Right atrium auricular region (tissue), 2 donors: ENCODE results near the gene ANKS1B. TPM values are rescaled to one million over a fixed set of nuclear protein-coding genes. Genes with fewer than 3 reads are reported as not detected.

ENCODE experiments used
- DNase-seq: peaks from one replicate; pipeline ENCODE4 v3.0.0-alpha.2; 2019; ENCODE audit warnings: low spot score
- H3K27ac ChIP-seq, 2 donors: fragments of 200-600 bp; sonication (generic); 1 replicate in 1 of 2; 2 replicates in 1 of 2; pipeline ENCODE4 v1.5.1; 2016 to 2019
- H3K27me3 ChIP-seq, 2 donors: fragments of 200-600 bp; sonication (generic); one replicate each; pipeline versions ENCODE4 v1.5.1 to v1.6.0; 2017 to 2019
- H3K36me3 ChIP-seq: fragments of 200-600 bp; sonication (generic); one replicate; pipeline ENCODE4 v1.5.1; 2016
- H3K4me1 ChIP-seq, 2 donors: fragments of 200-600 bp; sonication (generic); one replicate each; pipeline versions ENCODE4 v1.5.1 to v1.6.0; 2017 to 2019
- H3K4me3 ChIP-seq, 2 donors: fragments of 200-600 bp; sonication (generic); 1 replicate in 1 of 2; 2 replicates in 1 of 2; pipeline ENCODE4 v1.5.1; 2017 to 2019; ENCODE audit warnings: mild to moderate bottlenecking in 1 of 2, moderate library complexity in 1 of 2
- H3K9me3 ChIP-seq, 2 donors: fragments of 200-600 bp; sonication (generic); one replicate each; pipeline ENCODE4 v1.5.1; 2019
- total RNA-seq, 2 donors: library from RNA; depleted of rRNA; stranded (reverse); fragments of >200 nt; gene quantifications; one replicate each; pipeline ENCODE4 v1.1.0, GENCODE V29; 2016
- TF ChIP-seq, protein P1 (sequence below), 2 donors: fragments of 200-600 bp; sonication (generic); IDR thresholded peaks; one replicate each; pipeline ENCODE4 v1.5.1; 2019; ENCODE audit warnings: antibody characterized with exemption in 2 of 2

ANKS1B gene
- total RNA-seq, 2 donors from 2014 or later = 2.4 to 3.1 TPM

DNA sequence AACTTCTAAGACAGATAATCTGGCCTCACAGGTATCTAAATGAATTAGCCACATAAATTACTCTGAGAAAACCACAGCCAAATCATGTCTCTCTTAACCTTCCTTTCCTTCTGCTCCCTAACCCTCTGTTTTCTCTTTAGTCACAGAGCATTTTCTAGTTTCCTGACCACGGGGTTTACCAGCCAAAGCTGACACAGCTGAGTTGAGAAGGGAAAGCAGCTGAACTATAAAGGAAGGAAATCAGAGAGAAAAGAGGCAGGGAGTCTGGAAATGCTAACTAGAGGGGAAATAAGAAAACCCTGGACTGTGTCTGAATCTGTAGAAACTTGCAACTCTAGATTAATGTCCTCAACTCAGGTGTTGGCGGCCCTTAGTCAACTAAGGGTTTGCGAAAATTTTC is 24.4 kb downstream of the ANKS1B start:
- DNase-seq = no peak
- Histone ChIP-seq H3K4me3 (no peak overlapping the region), H3K27ac (peak overlapping the region in 1 of 2 donors; percentile 36), H3K36me3 (no peaks in the 10 kb centered on the region), H3K9me3 (no peaks in the 10 kb centered on the region), H3K4me1 (peaks cover 0 to 5% of the 10 kb centered on the region in 2 donors), H3K27me3 (no peaks in the 10 kb centered on the region)
- TF ChIP-seq, protein P1, sequence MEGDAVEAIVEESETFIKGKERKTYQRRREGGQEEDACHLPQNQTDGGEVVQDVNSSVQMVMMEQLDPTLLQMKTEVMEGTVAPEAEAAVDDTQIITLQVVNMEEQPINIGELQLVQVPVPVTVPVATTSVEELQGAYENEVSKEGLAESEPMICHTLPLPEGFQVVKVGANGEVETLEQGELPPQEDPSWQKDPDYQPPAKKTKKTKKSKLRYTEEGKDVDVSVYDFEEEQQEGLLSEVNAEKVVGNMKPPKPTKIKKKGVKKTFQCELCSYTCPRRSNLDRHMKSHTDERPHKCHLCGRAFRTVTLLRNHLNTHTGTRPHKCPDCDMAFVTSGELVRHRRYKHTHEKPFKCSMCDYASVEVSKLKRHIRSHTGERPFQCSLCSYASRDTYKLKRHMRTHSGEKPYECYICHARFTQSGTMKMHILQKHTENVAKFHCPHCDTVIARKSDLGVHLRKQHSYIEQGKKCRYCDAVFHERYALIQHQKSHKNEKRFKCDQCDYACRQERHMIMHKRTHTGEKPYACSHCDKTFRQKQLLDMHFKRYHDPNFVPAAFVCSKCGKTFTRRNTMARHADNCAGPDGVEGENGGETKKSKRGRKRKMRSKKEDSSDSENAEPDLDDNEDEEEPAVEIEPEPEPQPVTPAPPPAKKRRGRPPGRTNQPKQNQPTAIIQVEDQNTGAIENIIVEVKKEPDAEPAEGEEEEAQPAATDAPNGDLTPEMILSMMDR (IDR thresholded peaks at IDR 0.05) = no peak

DNA sequence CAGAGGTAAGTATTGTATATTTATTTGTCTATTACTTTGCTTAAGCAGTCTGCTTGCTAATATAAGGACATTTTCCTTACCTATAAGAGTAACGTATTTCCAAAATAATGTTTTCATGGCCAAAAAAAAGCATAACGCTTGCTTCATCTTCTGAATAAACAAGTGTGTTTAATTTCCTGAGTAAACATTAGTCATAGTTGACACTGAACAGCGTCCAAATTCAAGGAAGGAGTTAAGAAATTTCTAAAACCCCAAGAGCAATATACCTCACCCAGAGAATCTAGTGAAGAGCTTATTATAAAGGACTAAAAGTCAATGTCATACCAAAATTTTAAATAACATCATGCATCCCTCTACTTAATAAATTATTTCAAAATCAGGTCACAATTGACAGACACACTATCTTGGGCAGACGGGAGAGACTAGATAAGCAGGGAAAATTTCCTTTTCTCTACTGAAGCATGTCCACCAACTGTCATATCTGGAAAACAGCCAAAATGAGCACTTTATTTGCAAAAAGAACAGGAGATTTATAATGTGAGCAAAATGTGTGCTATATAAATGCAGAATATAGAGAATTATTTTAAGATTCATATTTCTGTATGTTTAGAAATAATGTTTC is 25.1 kb downstream of the ANKS1B start:
- H3K27me3 ChIP-seq = no peaks in the 10 kb centered on the region
- DNase-seq = no peak
- TF ChIP-seq, protein P1 (IDR thresholded peaks at IDR 0.05) = no peak
- peaks cover 0 to 5% of the 10 kb centered on the region in 2 donors for H3K4me1 ChIP-seq
- H3K36me3 ChIP-seq = no peaks in the 10 kb centered on the region
- H3K27ac ChIP-seq = no peak overlapping the region
- H3K9me3 ChIP-seq = no peaks in the 10 kb centered on the region
- H3K4me3 ChIP-seq = no peak overlapping the region

DNA sequence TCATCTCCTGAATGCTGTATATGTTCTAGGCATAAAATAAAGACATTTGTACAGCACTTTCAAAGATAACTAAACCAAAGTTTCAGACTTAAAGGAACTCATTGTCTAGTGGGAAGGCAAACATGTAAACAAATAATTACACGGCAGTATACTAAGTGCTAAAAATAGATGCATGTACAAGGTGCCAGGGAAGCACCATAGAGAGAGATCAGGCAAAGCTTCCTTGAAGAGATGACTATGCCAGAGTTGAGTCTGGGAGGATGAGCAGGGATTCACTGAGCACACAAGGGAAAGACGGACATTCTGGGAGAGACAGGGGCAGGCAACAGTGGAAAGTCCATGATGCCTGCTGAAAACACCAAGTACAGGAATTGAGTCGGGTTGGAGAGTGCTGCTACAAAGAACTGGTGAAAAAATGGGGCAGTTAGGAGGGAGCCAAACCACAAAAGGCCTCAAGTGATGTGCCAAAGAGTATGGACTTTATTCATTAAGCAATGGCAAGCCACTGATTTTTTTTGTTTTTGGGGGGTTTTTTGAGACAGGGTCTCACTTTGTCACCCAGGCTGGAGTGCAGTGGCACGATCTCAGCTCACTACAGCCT is 26.8 kb downstream of the ANKS1B start:
- Histone ChIP-seq H3K27ac (no peak overlapping the region), H3K27me3 (no peaks in the 10 kb centered on the region), H3K4me3 (no peak overlapping the region), H3K36me3 (no peaks in the 10 kb centered on the region), H3K9me3 (no peaks in the 10 kb centered on the region), H3K4me1 (peaks cover 0 to 5% of the 10 kb centered on the region in 2 donors)
- TF ChIP-seq, protein P1 (IDR thresholded peaks at IDR 0.05) = no peak
- no peak for DNase-seq

DNA sequence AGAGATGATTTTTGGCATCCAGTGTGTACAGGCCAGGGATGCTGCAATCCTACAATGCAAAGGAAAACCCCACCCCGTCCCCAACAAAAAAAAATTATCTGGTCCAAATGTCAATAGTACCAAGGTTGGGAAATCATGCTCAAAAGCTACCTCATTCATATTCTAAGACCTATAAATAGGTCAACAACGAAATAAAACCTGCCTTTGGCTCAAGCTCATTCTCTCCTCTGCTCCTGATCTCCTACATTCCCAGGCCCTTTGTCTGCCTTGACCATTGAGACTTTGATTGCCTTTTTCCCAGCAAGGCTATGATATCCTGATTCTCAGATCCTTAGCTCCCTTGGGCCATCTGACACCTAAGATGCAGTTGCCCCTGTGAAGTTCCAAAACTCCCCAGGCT is 30.0 kb downstream of the ANKS1B start:
- no peak for DNase-seq
- H3K36me3 ChIP-seq = no peaks in the 10 kb centered on the region
- H3K4me3 ChIP-seq = no peak overlapping the region
- no peaks in the 10 kb centered on the region for H3K27me3 ChIP-seq
- H3K4me1 ChIP-seq = peaks cover 0 to 1% of the 10 kb centered on the region in 2 donors
- TF ChIP-seq, protein P1 (IDR thresholded peaks at IDR 0.05) = no peak
- H3K27ac ChIP-seq = no peak overlapping the region
- H3K9me3 ChIP-seq = no peaks in the 10 kb centered on the region

DNA sequence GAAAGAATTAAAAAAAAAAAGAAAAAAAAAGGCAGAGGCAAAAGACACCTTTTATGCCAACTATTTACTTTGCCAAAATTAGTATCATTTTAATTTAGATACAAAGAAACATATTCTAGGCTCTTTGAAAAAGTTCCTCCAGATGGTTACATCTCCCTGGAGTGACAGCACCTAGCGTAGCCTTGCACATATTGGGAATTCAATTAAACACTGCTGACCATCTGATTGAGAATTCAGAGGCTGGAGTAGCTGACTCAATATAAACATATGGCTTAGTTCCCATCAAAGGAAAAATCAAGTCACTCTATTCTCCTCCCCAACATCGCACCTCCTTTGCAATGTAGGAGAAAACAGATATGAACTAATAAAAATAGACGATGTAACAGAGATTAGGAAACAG is 36.4 kb downstream of the ANKS1B start:
- Histone ChIP-seq H3K4me3 (no peak overlapping the region), H3K27me3 (no peaks in the 10 kb centered on the region), H3K4me1 (no peaks in the 10 kb centered on the region), H3K27ac (no peak overlapping the region), H3K9me3 (no peaks in the 10 kb centered on the region), H3K36me3 (no peaks in the 10 kb centered on the region)
- no peak for DNase-seq
- TF ChIP-seq, protein P1 (IDR thresholded peaks at IDR 0.05) = no peak

DNA sequence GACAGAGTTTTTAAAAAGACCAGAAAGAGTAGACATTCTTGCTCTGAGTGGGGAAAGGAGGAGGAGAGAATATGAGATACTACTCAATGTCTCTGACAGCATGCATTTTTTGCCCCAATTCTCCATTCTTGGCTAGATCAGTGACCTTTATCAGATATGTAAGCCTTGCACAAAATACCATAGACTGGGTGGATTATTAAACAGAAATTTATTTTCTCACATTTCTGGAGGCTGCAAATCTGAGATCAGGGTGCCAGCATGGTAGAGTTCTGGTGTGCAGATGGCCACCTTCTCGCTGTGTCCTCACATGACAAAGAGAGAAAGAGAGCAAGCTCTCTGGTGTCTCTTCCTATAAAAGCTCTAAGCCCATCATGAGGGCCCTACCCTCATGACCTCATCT is 38.6 kb downstream of the ANKS1B start:
- DNase-seq = no peak
- H3K27me3 ChIP-seq = no peaks in the 10 kb centered on the region
- no peaks in the 10 kb centered on the region for H3K4me1 ChIP-seq
- no peaks in the 10 kb centered on the region for H3K9me3 ChIP-seq
- H3K4me3 ChIP-seq = no peak overlapping the region
- H3K36me3 ChIP-seq = no peaks in the 10 kb centered on the region
- TF ChIP-seq, protein P1 (IDR thresholded peaks at IDR 0.05) = no peak
- no peak overlapping the region for H3K27ac ChIP-seq
